HG03378 (cell line): ENCODE measurements around the gene BTBD7.

Source experiments
- ATAC-seq: cut with Tn5 transposase; IDR thresholded peaks from one replicate; pipeline ENCODE4 v1.9.1; 2021; ENCODE audit warnings: mild to moderate bottlenecking, moderate library complexity; ENCODE audit not compliant: unreplicated experiment

The BTBD7 gene

DNA sequence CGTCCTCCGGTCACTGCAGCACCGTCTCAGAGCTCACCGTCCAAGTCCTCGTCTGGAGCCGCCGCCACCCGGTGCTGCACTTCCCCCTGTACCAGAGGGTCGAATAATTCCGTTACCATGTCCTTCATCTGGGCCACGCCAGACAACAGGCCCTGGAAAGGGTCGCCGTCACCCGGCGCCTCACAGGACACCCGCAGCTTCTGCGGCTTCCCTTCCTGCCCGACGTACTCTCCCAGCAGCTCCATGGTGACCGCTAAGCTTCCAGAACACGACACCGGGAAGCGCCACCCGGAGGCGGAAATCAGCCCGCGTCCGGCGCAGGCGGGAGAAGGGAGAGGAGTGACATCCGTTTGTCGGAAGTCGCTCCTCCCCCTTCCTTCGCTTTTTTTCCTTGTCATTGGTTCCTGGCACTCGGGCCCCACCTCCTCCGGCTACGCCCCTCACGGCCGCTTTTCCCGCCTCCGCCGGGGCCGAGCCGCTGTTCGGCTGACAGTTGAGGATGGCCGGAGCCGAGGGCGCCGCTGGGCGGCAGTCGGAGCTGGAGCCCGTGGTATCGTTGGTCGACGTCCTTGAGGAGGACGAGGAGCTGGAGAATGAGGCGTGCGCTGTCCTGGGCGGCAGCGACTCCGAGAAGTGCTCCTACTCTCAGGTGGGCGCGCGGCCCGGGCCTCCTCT is 125.9 kb downstream of the BTBD7 start, which contains the start of the genes GON7 and UBR7:
Gene GON7, minus strand, starts transcription at position 273 of the 675 bp plus-strand sequence. Its CDS starts 28 bp downstream, at position 245.
Gene UBR7, plus strand, starts transcription at position 464 of the 675 bp plus-strand sequence. Its CDS starts 36 bp downstream, at position 500.
- peak; percentile 78 for ATAC-seq

DNA sequence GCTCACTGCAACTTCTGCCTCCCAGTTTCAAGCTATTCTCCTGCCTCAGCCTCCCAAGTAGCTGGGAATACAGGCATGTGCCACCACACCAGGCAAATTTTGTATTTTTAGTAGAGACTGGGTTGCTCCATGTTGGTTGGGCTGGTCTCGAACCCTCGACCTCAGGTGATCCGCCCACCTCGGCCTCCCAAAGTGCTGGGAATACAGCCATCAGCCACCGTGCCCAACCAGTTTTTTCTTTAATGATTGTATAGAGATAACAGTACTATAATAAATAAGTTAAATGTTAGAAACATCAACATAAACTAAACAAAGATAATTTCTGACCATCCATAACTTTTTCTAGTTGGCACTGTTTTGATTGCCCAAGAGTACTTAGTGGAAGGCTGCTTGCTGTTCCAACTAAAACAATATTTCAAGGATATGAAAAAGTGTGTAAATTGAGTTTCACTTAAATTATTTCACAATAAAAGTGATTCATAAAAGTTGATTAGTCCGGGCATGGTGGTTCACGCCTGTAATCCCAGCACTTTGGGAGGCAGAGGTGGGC is 131.6 kb downstream of the BTBD7 start:
- ATAC-seq = no peak

DNA sequence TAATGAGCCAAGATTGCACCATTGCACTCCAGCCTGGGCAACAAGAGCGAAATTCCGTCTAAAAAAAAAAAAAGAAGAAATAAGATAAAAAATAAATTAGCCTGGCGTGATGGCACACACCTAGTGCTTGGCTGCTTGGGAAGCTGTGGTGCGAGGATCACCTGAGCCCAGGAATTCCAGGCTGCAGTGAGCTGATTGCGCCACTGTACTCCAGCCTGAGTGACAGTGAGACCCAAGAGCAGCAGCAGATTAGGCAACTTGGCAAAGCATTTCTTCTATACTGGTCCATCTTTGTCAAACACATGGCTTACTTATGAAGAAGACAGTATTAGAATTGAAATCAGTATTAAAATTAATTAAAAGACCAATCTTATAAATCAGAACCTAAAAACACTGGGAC is 132.3 kb downstream of the BTBD7 start:
- no peak for ATAC-seq

DNA sequence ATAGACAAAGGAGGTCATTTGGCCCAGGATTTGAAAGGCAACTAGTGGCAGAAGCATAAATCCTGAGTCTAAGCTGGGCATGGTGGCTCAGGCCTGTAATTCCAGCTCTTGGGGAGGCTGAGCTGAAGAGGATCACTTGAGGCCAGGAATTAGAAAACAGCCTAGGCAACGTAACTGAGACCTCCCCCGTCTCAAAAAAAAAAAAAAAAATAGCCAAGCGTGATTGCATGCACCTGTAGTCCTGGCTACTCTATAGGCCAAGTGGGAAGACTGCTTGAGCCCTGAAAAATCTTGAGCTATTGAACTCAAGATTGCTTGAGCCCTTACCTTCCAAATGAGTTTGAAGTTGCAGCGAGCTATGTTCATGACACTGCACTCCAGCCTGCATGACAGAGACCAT is 133.8 kb downstream of the BTBD7 start:
- ATAC-seq = no peak

DNA sequence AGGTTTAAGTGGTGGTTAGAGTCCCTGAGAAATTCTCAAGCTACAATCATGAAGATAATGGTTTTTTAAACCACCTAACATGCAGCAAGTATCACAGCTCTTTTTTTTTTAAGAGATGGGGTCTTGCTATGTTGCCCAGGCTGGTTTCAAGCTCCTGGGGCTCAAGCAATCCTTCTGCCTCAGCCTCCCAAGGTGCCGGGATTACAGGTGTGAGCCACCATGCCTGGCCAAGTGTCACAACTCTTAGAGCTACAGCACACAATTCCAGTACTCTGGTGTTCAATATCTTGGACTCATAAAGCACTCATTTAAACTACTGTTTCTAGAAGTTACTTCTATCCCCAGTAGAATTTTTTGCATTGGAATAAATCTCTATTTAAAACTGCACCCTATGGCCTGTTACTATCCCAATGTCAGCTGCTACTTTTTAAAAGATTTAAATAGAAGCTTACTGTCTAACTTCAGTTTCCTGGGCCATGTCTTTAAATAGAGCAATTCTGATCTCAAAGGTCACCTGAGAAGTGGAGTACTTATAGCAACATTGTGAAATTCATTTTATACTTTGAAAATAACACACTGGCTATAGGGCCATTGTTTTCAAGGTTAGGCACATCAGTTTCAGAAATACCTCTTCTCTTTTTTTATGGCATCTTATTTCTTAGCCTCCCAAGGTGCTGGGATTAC is 137.4 kb downstream of the BTBD7 start:
- no peak for ATAC-seq
